COR-L47 (cell line): Measurements from ENCODE around the gene ADGRV1.

Experiments
- DNase-seq: peaks from one replicate; lab custom pipeline; 2025; lab: John Stamatoyannopoulos, UW

ADGRV1 gene

GRCh38 chr5:91137647-91138046 is 579.0 kb downstream of the ADGRV1 start:
- no peak for DNase-seq

DNA sequence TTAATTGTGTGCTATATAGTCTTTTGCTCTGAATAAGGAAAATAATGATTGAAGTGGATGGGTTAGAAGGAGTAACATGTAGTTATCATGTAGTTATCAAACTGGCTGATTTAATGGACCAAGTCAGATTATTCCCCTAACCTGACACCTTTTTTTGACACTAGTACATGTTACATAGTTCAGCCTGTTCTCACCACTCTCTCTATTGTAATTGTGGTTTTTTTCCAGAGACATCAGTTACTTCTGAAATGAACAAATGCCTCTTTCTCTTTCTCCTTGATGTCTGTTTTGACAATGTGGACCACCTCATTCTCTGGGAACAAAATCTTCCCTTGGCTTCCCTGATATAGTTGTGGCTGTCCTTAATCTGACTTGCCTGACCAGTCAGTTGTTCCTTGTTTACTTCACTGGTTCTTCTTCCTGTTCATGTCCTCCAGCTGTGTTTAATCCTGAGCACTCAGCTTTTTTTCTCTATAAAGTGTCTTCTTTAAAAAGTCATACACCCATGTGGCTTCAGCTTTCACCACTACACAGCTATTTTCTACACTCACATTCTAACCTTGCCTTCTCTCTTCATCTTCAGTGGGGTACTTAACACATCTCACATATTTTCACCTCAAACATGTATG is 581.1 kb downstream of the ADGRV1 start:
- no peak for DNase-seq

DNA sequence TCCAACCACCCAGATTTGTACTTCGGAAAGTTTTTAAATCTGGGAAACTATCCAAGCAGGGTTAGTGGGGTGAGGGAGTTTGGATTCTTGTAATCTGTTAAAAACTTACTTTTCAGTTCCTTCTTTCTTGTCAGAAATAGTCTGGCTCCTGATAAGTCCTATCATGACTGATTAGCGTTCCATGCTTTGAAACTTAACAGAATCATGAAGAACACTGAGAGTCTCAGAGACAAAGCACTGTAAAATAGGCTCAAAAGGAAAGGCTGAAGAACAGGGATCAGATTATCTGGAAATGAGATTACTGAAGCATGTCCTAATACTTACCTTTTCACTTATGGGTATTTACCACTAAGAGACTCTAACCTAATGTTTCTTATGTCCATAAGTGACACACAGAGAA is 582.1 kb downstream of the ADGRV1 start:
- no peak for DNase-seq

DNA sequence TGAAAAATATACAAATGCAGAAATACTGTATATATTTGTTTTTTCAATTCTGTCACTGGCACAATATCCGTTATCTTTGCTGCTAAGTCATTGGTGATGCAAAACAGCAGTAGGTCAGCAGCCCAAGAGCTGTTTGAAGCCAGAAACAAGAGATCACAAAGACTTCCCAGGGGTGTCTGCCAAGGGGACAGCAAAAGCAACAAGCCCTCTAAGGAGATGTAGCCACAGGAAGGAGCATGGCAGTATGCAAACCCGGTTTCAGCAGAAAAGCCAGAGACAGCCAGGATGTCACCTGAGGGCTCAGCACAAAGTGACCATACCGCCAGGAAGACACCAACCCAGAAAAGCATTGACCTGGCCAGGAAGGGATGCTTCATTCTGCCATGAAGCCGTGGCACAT is 583.0 kb downstream of the ADGRV1 start:
- DNase-seq, result no peak

DNA sequence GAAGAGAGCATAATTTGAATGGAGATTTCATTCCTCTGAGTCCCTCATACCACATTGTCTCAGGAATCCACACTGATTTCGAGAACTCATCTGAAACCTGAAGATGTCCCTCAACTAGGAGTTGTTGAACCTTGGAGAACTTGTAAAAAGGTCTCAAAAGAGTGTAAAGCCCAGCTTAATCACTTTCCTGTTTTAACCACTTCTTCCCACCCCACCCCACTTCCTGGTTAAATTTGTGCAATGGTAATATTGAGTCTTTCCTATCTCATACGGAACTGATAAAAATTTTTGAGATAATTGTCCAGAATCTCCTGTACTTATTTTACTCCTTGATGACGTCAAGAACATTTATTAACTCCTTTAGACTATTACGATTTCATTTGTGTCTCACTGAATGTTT is 583.8 kb downstream of the ADGRV1 start:
- no peak for DNase-seq

GRCh38 chr5:91142819-91143218 is 584.2 kb downstream of the ADGRV1 start:
- no peak for DNase-seq

DNA sequence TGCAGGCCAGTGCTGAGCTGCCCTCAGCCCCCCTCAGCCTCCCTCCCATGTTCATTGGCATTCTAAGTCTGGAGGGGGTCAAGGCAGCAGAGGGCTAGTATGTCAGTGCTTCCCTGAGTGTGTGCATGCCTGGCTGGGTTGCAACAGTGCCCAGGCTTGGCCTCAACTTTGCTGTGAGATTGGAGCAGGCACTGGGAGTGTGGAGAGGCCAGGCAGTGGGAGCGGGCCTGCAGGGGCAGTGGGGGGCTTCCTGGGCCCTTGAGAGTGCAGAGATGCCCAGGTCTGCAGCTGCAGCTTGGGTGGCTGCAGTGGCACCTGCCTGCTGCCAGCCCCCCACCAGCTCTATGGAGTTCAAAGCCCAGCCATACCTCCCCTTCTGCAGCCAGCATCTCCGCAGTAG is 585.2 kb downstream of the ADGRV1 start:
- DNase-seq, result no peak

GRCh38 chr5:91144491-91145332 is 586.1 kb downstream of the ADGRV1 start:
- no peak for DNase-seq

DNA sequence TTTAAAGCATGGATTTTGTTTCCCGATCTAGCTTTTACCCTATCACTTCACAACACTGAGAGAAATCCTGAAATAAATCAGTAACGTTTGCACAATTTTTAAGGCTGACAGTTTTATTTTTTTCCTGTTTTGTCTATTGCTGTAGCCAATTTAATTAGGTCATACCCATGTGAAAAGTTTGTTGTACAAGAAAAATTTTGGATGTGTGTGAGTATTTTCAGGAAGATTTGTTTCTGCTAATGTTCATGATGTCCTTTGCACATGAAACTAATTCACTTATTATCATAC is 586.7 kb downstream of the ADGRV1 start:
- DNase-seq, result no peak

DNA sequence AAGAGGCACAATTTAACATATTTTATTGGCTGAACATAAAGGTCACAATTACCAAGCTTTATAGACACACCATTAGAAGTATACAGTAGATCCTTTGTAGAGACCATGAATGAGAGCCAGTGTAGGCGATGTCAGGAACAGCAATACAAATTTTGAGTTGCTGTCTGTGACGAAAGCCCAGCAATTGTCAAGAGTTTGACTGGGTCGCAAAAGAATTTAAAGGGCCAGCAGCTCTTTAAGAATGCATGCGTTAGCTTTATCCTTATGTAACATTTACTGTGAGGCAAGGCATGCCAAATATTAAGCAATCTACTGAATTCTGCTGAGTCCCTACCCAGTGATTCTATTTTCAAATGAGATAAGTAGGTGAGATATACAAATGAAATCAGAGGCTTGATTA is 587.6 kb downstream of the ADGRV1 start:
- no peak for DNase-seq

GRCh38 chr5:91146905-91147600 is 588.5 kb downstream of the ADGRV1 start:
- DNase-seq, result no peak

GRCh38 chr5:91150234-91150633 is 591.6 kb downstream of the ADGRV1 start:
- DNase-seq, result no peak

GRCh38 chr5:91150636-91151035 is 592.0 kb downstream of the ADGRV1 start:
- DNase-seq, result no peak

DNA sequence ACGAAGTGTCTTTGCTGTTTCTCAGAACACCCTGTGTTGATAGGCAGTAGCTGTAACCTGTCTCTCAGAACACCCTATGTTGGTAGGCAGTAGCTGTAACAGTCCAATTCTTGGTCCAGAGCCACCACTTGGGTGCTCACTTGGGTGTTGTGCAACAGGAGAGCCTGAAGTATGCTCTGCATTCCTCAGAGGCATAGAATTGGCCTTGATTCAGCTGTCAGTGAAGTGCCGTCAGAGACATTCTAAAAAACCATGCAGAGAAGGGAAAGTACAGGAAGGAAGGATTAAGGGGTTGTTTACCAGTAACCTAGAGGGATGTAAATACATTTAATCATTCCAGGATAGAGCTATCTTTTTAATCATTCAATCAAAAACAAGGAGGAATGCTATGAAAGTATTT is 593.4 kb downstream of the ADGRV1 start:
- DNase-seq, result no peak

GRCh38 chr5:91154338-91154737 is 595.7 kb downstream of the ADGRV1 start:
- no peak for DNase-seq

DNA sequence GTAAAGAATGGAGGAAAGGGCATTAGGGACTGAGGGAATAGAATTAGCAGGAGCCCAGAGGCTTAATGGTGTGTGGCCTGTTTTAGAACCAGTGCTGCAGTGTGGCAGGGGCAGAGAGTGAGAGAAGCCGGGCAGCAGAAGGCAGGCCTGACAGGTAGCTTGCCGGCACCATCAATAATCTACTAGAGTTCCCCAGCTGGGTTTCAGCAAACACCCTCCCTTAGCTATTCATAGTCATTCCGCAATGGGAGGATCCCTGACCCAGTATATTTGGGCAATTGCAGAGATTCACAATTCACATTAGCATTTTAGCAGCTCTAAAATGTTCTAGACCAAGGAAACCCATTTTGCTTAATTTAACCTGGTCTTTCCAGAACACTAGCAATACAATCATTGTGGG is 596.7 kb downstream of the ADGRV1 start:
- DNase-seq, result no peak

- DNase-seq, result no peak
Observed at GRCh38 chr5:91156242-91156641, 597.6 kb downstream of the ADGRV1 start.

- DNase-seq, result no peak
Observed at GRCh38 chr5:91158011-91158410, 599.4 kb downstream of the ADGRV1 start.

- DNase-seq, result no peak
Observed at GRCh38 chr5:91159647-91160046, 601.0 kb downstream of the ADGRV1 start.

DNA sequence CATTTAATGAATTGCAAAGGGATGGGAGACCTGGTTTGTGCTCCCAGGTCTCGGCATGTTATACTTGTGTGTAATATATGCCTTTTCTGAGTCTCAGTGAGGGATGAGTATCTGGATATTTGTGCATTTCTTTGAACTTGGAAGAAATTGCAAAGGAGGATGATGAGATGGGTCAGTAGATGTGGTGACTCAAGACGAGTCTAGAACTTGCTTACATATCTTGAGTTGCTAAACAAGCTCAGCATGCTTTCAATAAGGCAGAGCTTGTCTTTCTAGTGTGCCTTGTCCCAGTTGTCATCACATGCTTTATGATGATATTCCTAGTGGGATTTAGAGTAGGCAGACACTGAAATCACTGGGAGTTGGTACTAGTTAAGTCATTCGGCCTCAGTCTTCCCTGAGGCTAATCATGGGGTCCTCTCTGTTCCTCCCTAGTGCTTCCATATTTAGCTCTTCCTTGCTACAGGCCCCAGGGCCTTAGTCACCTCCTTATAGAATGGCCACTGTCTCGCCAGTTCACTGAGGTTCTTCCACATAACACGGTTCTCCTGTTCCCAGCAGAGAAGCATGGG is 602.2 kb downstream of the ADGRV1 start:
- no peak for DNase-seq

DNA sequence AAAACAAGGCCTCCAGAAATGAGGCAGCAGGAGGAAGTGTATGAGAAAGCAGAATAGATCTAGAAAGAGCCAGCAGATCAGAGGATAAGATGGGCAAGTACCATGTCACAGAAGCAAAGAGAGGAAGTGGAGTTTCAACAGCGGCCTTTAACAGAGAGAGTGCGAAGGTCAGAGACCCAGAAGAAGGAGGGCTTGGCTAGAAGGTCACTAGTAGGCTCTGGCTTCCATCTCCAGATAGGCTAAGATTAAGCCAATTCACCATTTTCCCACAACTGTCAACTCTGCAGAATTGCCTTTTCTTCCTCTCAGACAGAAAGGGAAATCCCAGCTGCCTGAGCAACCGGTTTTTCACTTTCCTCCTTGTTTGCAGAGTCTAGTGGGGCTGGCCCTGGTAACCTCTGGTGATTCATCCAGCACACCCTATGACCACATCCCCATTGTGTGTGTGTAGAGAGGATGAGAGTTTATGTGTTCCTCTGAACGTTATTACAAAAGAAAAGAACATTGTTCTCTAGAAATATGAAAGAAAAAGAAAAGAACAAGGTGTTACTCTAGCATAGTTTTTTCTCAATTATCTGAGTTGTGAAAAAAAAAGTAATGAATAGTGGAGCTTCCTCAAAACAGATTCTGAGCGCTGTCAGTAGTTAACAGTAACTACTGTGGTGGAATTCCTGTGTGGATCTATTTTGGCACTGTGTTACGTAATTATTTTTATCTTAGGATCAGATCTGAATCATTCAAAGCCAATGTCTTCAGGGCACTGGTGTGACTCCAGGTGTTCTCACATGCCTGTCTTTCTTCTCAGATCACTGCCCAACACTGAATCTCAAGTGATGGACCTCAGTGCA is 604.2 kb downstream of the ADGRV1 start:
- DNase-seq, result no peak

GRCh38 chr5:91164424-91164823 is 605.8 kb downstream of the ADGRV1 start:
- DNase-seq, result no peak
